Neuronal stem cell (in vitro differentiated cells): Measurements from ENCODE around the gene LTBP4.

Experiments used
- DNase-seq: peaks from one replicate; pipeline ENCODE4 v3.0.0-alpha.2; 2013; ENCODE audit warnings: low spot score
- H2AFZ ChIP-seq: one replicate; pipeline ENCODE4 v1.6.1; 2013; ENCODE audit warnings: mild to moderate bottlenecking, low read length, inconsistent platforms
- H2AK5ac ChIP-seq: 2 replicates; pipeline ENCODE4 v1.6.1; 2013; ENCODE audit warnings: low read depth, mild to moderate bottlenecking, inconsistent platforms, low read length, moderate library complexity, mixed read lengths
- H2BK120ac ChIP-seq: 2 replicates; pipeline ENCODE4 v1.6.1; 2013; ENCODE audit warnings: low read depth, mild to moderate bottlenecking, inconsistent platforms, low read length, moderate library complexity, mixed read lengths
- H2BK12ac ChIP-seq: one replicate; pipeline ENCODE4 v1.6.1; 2013; ENCODE audit warnings: low read length, inconsistent platforms
- H2BK15ac ChIP-seq: 2 replicates; pipeline ENCODE4 v1.6.1; 2013; ENCODE audit warnings: mild to moderate bottlenecking, low read length, inconsistent platforms, mixed read lengths
- H2BK5ac ChIP-seq: one replicate; pipeline ENCODE4 v1.6.1; 2013; ENCODE audit warnings: inconsistent platforms, mild to moderate bottlenecking, low read length, moderate library complexity
- H3K14ac ChIP-seq: one replicate; pipeline ENCODE4 v1.6.1; 2013; ENCODE audit warnings: low read length, inconsistent platforms
- H3K18ac ChIP-seq: 2 replicates; pipeline ENCODE4 v1.6.1; 2013; ENCODE audit warnings: low read length, inconsistent platforms
- H3K23ac ChIP-seq: 2 replicates; pipeline ENCODE4 v1.6.1; 2013; ENCODE audit warnings: low read depth, mild to moderate bottlenecking, mixed read lengths, low read length, inconsistent platforms; ENCODE audit not compliant: poor library complexity
- H3K27ac ChIP-seq: replicated peaks from 3 replicates; pipeline ENCODE4 v1.5.1; 2013; ENCODE audit warnings: low read length, inconsistent platforms
- H3K27me3 ChIP-seq, 3 experiments: 2 replicates each; pipeline ENCODE4 v1.6.1; 2013; ENCODE audit warnings: low read length in 3 of 3, mild to moderate bottlenecking in 2 of 3, inconsistent platforms in 1 of 3, low read depth in 1 of 3, mixed read lengths in 1 of 3, moderate library complexity in 1 of 3; ENCODE audit not compliant: control insufficient read depth in 3 of 3, insufficient read depth in 3 of 3
- H3K36me3 ChIP-seq, 2 donors: replicated peaks in 1 of 2; 2 replicates each; pipeline ENCODE4 v1.6.1; 2013; ENCODE audit warnings: low read length in 2 of 2; ENCODE audit not compliant: control insufficient read depth in 2 of 2, insufficient read depth in 2 of 2
- H3K4ac ChIP-seq: 2 replicates; pipeline ENCODE4 v1.6.1; 2013; ENCODE audit warnings: inconsistent platforms, mild to moderate bottlenecking, low read length, moderate library complexity
- H3K4me1 ChIP-seq, 2 donors: 1 replicate in 1 of 2; 2 replicates in 1 of 2; pipeline ENCODE4 v1.6.1; 2013; ENCODE audit warnings: low read length in 2 of 2, low read depth in 1 of 2; ENCODE audit not compliant: control insufficient read depth in 2 of 2, insufficient read depth in 1 of 2
- H3K4me2 ChIP-seq: one replicate; pipeline ENCODE4 v1.6.1; 2013; ENCODE audit warnings: mild to moderate bottlenecking, low read length, inconsistent platforms; ENCODE audit not compliant: insufficient read depth, poor library complexity, severe bottlenecking
- H3K4me3 ChIP-seq, 2 donors: 2 replicates each; pipeline ENCODE4 v1.5.1; 2013; ENCODE audit warnings: low read length in 2 of 2, mild to moderate bottlenecking in 2 of 2, inconsistent platforms in 1 of 2, moderate library complexity in 1 of 2
- H3K79me1 ChIP-seq: one replicate; pipeline ENCODE4 v1.6.1; 2013; ENCODE audit warnings: low read depth, mild to moderate bottlenecking, inconsistent platforms, low read length, moderate library complexity
- H3K9ac ChIP-seq: one replicate; pipeline ENCODE4 v1.6.1; 2013; ENCODE audit warnings: mild to moderate bottlenecking, low read depth, low read length, inconsistent platforms; ENCODE audit not compliant: poor library complexity
- H3K9me3 ChIP-seq, 2 donors: replicated peaks in 1 of 2; 2 replicates each; pipeline versions ENCODE3 to v1.6.1; 2013; ENCODE audit warnings: low read length in 2 of 2, mild to moderate bottlenecking in 2 of 2, inconsistent platforms in 1 of 2, low read depth in 1 of 2, mixed read lengths in 1 of 2, moderate library complexity in 1 of 2; ENCODE audit not compliant: control insufficient read depth in 2 of 2, insufficient read depth in 1 of 2
- H4K8ac ChIP-seq: one replicate; pipeline ENCODE4 v1.6.1; 2013; ENCODE audit warnings: low read depth, mild to moderate bottlenecking, inconsistent platforms, low read length, moderate library complexity
- H4K91ac ChIP-seq: one replicate; pipeline ENCODE4 v1.6.1; 2013; ENCODE audit warnings: low read length, low read depth, mild to moderate bottlenecking, inconsistent platforms; ENCODE audit not compliant: poor library complexity
- WGBS, 2 donors: extraction: QIAGEN DNeasy Blood & Tissue Kit; methylation state at CpG; one replicate each; pipeline ENCODE4 v1.1.7; 2013; ENCODE audit warnings: missing lambda C conversion rate in 2 of 2, mixed read lengths in 1 of 2; ENCODE audit not compliant: insufficient read length in 2 of 2, insufficient replicate concordance in 1 of 2; ENCODE audit errors: extremely low coverage in 2 of 2; 5-methylcytosine and 5-hydroxymethylcytosine counted together

Gene LTBP4

DNA sequence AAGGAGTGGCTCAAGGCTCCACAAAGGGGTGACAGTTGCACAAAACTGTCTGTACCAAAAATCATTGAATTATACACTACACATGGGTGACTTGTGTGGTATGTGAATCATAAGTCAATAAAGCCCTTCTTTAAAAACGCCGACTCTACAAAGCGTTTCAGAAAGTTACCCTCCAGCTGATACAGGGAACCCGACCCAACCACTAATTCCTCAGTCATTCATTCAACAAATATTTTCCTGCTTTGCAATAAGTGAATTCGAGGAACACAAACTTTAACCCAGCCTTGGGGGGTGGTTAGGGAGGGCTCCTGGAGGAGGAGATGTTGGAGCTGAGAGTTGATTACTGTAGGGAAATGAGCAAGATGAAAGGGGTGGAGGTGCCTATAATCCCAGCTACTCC is 32.0 kb downstream of the LTBP4 start:
- no peak overlapping the region for H3K9ac ChIP-seq
- no peak overlapping the region for H2BK12ac ChIP-seq
- H3K23ac ChIP-seq = no peak overlapping the region
- no peak for DNase-seq
- H3K4me3 ChIP-seq = no peak overlapping the region
- no peak overlapping the region for H4K8ac ChIP-seq
- H2AK5ac ChIP-seq = no peak overlapping the region
- H3K4me1 ChIP-seq = peaks cover 6 to 12% of the 10 kb centered on the region in 2 donors
- H3K79me1 ChIP-seq = no peaks in the 10 kb centered on the region
- H3K4ac ChIP-seq = no peak overlapping the region
- WGBS, 2 donors = no CpG with 5 or more reads among the region's 5 CpGs
- no peak overlapping the region for H2BK15ac ChIP-seq
- H3K4me2 ChIP-seq = no peak overlapping the region
- no peak overlapping the region for H4K91ac ChIP-seq
- H2AFZ ChIP-seq = no peak overlapping the region
- H3K27me3 ChIP-seq = peaks cover 0 to 8% (median 0%) of the 10 kb centered on the region in 3 experiments
- no peak overlapping the region for H2BK120ac ChIP-seq
- no peaks in the 10 kb centered on the region for H3K9me3 ChIP-seq
- H3K14ac ChIP-seq = no peak overlapping the region
- no peak overlapping the region for H3K18ac ChIP-seq
- H3K36me3 ChIP-seq = peaks cover 3 to 25% of the 10 kb centered on the region in 2 donors
- H3K27ac ChIP-seq = no peak overlapping the region
- no peak overlapping the region for H2BK5ac ChIP-seq

DNA sequence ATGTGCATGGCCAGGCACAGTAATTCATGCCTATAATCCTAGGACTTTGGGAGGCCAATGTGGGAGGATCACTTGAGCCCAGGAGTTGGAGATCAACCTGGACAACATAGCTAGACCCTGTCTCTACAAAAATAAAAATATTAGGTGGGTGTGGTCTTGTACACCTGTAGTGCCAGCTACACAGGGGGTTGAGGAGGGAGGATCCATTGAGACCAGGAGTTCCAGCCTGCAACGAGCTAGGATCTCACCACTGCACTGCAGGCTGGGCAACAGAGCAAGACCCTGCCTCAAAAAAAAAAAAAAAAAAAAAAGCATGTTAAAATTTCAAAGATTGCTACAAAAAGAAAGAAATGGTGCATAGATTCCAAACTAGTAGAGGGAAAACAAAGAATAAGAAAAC is 37.2 kb downstream of the LTBP4 start:
- no peak for DNase-seq
- H3K18ac ChIP-seq = no peak overlapping the region
- peaks cover 0 to 8% (median 0%) of the 10 kb centered on the region in 3 experiments for H3K27me3 ChIP-seq
- no peak overlapping the region for H3K9ac ChIP-seq
- no peak overlapping the region for H2AFZ ChIP-seq
- H2AK5ac ChIP-seq = no peak overlapping the region
- H3K4me1 ChIP-seq = peaks cover 2 to 15% of the 10 kb centered on the region in 2 donors
- H2BK12ac ChIP-seq = no peak overlapping the region
- no peak overlapping the region for H3K4me3 ChIP-seq
- no peak overlapping the region for H2BK5ac ChIP-seq
- no peak overlapping the region for H4K91ac ChIP-seq
- H2BK120ac ChIP-seq = no peak overlapping the region
- H2BK15ac ChIP-seq = no peak overlapping the region
- no peak overlapping the region for H3K4me2 ChIP-seq
- no peak overlapping the region for H4K8ac ChIP-seq
- H3K23ac ChIP-seq = no peak overlapping the region
- no CpG with 5 or more reads among the region's 1 CpG for WGBS, 2 donors
- no peaks in the 10 kb centered on the region for H3K36me3 ChIP-seq
- H3K4ac ChIP-seq = no peak overlapping the region
- no peak overlapping the region for H3K14ac ChIP-seq
- H3K27ac ChIP-seq = no peak overlapping the region
- no peaks in the 10 kb centered on the region for H3K9me3 ChIP-seq
- no peaks in the 10 kb centered on the region for H3K79me1 ChIP-seq

DNA sequence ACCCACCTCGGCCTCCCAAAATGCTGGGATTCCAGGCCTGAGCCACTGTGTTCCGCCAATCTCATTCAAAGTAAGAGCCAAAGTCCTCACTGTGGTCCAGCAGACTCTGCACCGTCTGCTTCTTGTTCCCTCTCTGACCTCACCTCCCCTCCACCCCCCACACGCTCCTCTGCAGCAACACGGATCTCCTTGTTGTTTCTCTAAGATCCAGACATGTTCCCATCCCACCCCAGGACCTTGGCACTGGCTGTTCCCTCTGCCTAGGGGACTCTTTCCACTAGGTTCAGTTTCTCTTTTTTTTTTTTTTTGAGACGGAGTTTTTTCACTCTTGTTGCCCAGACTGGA is 38.4 kb downstream of the LTBP4 start:
- Histone ChIP-seq H3K4me2 (no peak overlapping the region), H3K9ac (no peak overlapping the region), H3K9me3 (no peaks in the 10 kb centered on the region), H2BK15ac (no peak overlapping the region), H2BK120ac (no peak overlapping the region), H3K27me3 (peaks cover 0 to 5% (median 0%) of the 10 kb centered on the region in 3 experiments), H3K4me3 (no peak overlapping the region), H3K18ac (no peak overlapping the region), H3K4ac (no peak overlapping the region), H2BK12ac (no peak overlapping the region), H4K91ac (no peak overlapping the region), H3K4me1 (peaks cover 0 to 9% of the 10 kb centered on the region in 2 donors), H3K27ac (no peak overlapping the region), H2AFZ (no peak overlapping the region), H3K36me3 (no peaks in the 10 kb centered on the region), H4K8ac (no peak overlapping the region), H3K23ac (no peak overlapping the region), H2AK5ac (no peak overlapping the region), H2BK5ac (no peak overlapping the region), H3K79me1 (no peaks in the 10 kb centered on the region), H3K14ac (peak overlapping the region; percentile 94)
- no peak for DNase-seq
- no CpG with 5 or more reads among the region's 6 CpGs for whole genome bisulfite sequencing, 2 donors

DNA sequence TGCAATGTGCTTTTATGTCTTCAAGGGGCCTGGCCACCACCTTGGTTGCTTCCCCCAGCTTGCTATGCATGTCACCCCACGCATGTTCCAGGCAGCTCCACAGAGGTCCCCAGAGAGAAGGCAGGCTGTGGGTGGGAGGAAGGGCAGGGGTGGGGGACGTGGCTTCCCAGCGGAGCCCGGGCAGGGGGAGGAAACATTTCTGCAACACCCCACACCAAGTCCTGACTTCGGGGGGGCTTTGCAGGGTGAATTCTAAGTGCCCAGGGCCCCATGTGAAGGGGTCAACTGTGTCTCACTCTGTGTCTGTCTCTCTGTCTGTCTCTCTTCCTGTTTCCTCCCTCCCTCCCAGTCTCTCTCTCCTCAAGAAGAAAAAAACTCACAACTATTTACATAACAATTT is 39.6 kb downstream of the LTBP4 start:
- no peak overlapping the region for H4K8ac ChIP-seq
- H2BK5ac ChIP-seq = no peak overlapping the region
- no peak for DNase-seq
- no peaks in the 10 kb centered on the region for H3K9me3 ChIP-seq
- H3K4me2 ChIP-seq = no peak overlapping the region
- H2AFZ ChIP-seq = peak overlapping the region; percentile 83
- H3K14ac ChIP-seq = no peak overlapping the region
- H3K9ac ChIP-seq = no peak overlapping the region
- WGBS, 2 donors = no CpG with 5 or more reads among the region's 5 CpGs
- H2AK5ac ChIP-seq = no peak overlapping the region
- H3K27me3 ChIP-seq = peaks cover 0 to 2% (median 0%) of the 10 kb centered on the region in 3 experiments
- H2BK12ac ChIP-seq = no peak overlapping the region
- H3K18ac ChIP-seq = no peak overlapping the region
- no peak overlapping the region for H3K4me3 ChIP-seq
- no peak overlapping the region for H3K4ac ChIP-seq
- H2BK15ac ChIP-seq = no peak overlapping the region
- H3K23ac ChIP-seq = no peak overlapping the region
- no peaks in the 10 kb centered on the region for H3K79me1 ChIP-seq
- no peak overlapping the region for H3K27ac ChIP-seq
- H3K4me1 ChIP-seq = peaks cover 0 to 9% of the 10 kb centered on the region in 2 donors
- no peak overlapping the region for H2BK120ac ChIP-seq
- no peaks in the 10 kb centered on the region for H3K36me3 ChIP-seq
- no peak overlapping the region for H4K91ac ChIP-seq
